ENCODE data around the gene TXNDC11.

Gene TXNDC11

GRCh38 chr16:11671271-11671670 is 71.4 kb downstream of the TXNDC11 start:
- DNase-seq (ENCODE audit: extremely low read depth, low read depth): no peak
- TF ChIP-seq CTCF (IDR thresholded peaks at IDR 0.05; ENCODE audit: low read depth, low read length): no peak

- no peak for TF ChIP-seq CTCF (IDR thresholded peaks at IDR 0.05; ENCODE audit: low read depth, low read length)
- DNase-seq (ENCODE audit: extremely low read depth, low read depth): no peak
Measured at GRCh38 chr16:11670171-11671131, 72.2 kb downstream of the TXNDC11 start.

DNA sequence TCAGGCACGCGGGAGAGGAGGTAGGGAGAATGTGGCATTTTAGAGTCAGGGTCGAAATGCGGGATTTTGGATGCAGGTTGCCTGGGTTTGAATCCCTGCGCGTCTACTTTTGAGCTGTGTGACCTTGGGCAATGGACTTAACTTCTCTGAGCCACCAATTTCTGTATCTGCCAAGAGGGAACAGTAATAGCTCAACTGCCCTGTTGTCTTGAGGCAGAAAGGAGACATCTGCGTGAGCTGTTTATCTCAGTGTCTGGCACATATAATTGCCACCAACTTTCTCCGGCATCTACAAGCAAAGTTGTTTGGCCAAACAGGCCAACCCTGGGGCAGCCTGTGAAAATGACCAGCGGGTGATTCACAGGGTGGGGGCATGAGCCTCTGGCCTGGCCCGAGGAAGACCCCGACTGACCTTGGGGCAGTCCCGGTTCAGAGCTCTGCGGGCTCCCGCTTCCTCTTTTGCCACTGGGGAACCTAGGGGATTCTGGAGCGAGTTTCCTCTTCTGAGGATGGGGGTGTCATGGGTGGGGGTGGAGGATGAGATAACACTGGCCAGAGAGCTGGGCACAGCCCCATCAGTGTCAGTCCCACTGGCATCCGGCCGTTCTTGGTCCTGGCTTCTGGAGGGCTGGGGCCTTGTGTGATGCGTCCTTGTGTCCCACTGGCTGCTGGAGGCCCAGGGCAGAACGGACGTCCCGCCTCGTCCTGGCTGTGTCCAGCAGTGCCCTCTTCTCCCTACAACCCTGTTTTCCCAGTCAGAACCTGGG is 73.1 kb downstream of the TXNDC11 start:
- DNase-seq (ENCODE audit: extremely low read depth, low read depth): no peak
- no peak for TF ChIP-seq CTCF (IDR thresholded peaks at IDR 0.05; ENCODE audit: low read depth, low read length)

DNA sequence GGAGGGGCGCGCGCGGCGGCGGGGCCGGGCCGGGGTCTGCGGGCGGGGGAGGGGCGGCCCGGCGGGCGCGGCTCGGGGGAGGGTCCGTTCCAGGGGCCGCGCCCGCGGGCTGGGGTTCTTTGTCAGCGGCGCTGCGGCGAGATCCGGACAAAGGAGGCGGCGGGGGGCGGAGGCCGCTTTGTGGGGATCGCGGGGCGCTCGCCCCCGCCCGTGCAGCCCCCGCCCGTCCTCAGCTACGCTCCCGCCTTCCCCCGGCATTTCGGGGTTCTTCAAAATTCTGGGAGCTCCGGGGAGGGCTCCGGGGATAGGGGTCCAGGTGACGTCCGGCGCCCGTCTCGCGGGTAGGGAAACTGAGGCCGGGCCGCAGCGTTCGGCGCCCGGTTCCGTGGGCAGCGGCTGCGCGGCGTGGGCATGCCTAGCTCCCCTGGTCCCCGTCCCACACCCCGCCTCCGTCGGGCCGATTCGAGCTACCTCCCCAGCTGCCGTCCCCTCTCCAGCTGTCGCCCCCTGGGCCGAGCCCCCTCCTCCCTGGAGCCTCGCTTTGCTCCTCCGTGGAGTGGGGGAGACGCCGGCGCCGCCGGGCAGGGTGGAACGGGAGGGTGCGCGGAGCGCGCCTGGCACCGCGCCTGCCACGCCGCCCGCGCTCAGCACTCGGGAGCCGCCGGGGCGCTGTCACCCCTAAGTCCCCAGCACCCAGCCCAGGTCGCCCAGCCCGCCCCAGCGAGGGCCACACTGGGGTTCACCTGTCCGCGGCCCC is 73.9 kb downstream of the TXNDC11 start:
- TF ChIP-seq CTCF (IDR thresholded peaks at IDR 0.05; ENCODE audit: low read depth, low read length): no peak
- DNase-seq (ENCODE audit: extremely low read depth, low read depth): no peak

DNA sequence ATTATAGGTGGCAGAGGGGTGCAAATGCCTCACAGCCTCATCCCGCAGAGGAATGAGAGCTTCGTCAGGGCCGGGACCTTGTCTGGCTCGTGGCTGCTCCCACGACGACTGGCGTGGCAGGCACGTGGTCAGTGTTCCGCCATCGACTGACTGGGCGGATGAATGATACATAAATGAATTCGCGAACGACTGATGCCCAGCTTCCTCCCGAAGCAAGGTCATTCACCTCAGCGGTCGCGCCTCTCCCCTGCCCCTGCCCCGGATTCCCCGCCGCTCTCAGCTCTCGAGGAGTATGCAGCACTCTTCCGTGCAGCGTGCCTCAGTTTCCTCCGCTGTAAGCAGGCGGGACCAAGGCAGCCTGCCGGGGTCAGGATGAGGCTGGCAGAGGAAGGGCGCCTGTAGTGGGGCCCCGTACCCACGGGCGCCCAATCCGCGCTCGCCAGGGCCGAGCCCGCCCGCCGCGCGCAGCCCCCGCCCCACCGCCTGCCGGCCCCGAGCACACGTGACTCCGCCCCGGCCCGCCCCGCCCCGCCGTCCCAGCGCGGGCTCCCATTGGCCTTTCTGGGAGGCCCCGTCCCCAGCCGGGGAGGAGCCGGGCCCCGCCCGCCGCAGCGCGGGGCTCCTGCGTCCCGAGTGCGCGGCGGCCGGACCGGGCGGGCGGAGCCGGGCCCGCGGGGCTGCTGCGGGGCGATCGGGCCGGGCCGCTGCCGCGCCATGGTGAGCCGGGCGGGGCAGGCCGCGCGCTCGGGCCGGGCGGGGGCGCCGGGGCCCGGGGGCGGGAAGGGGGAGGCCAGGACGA is 74.6 kb downstream of the TXNDC11 start, which contains the start of gene SNN:
Gene SNN, plus strand, starts transcription at position 632 of the 799 bp plus-strand sequence. CDS start 7,605 bp downstream, outside the sequence.
- TF ChIP-seq CTCF (IDR thresholded peaks at IDR 0.05; ENCODE audit: low read depth, low read length): no peak
- DNase-seq (ENCODE audit: extremely low read depth, low read depth): peak; percentile 44

DNA sequence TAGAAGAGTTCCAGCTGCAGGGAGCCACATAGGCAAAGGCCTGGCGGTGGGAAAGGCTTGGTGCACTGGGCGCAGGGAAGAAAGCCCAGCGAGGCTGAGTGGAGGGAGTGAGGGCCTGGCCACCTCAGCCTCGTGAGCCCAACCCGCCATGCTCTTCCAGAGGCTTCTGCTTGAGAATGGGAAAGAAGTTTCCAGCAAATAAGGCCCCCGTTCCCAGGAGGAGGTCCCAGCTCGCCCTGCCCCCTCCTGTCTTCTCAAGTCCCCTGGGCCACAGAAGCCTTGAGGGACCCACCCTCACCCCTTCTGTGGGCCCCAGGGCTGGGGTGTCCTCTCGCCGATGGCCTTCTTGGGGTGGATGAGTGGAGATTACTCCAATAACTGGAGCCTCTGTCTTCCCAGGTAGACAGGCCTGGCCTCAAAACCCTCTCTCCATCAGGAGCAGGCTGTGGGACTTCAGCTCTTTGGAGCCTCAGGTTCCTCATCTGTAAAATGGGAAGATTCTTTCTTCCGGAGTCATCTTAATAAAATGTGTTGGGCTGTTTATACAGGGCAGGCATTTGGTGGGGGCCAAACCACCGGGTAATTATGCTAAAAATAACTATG is 75.3 kb downstream of the TXNDC11 start:
- no peak for DNase-seq (ENCODE audit: extremely low read depth, low read depth)
- TF ChIP-seq CTCF (IDR thresholded peaks at IDR 0.05; ENCODE audit: low read depth, low read length): no peak
